Upper lobe of left lung (tissue), 6 donors: ENCODE data around the gene PHF20. TPM values are rescaled to one million over a fixed set of nuclear protein-coding genes. Genes with fewer than 3 reads are reported as not detected.
"Not testable (repeated sequence)": the region's sequence is repeated elsewhere in the genome, so short reads cannot be mapped to it uniquely, and the experiment has no call there.

Source experiments
- ATAC-seq, 2 donors: fragments of 200-7000 bp; cut with Tn5 transposase; one replicate each; pipeline ENCODE4 v1.9.1; 2022; ENCODE audit warnings: mild to moderate bottlenecking in 2 of 2, moderate library complexity in 2 of 2; ENCODE audit not compliant: low FRiP score in 2 of 2
- DNase-seq, 2 donors: peaks; one replicate each; pipeline ENCODE4 v3.0.0-alpha.2; 2019 to 2020
- H3K27ac ChIP-seq, 4 donors: fragments of 200-600 bp; sonication (generic); one replicate each; pipeline ENCODE4 v1.5.1; 2016 to 2019
- H3K27me3 ChIP-seq, 4 donors: fragments of 200-600 bp; sonication (generic); one replicate each; pipeline ENCODE4 v1.5.1; 2017 to 2019
- H3K36me3 ChIP-seq, 4 donors: fragments of 200-600 bp; sonication (generic); one replicate each; pipeline ENCODE4 v1.5.1; 2016 to 2019
- H3K4me1 ChIP-seq, 4 donors: fragments of 200-600 bp; sonication (generic); one replicate each; pipeline ENCODE4 v1.5.1; 2018 to 2019
- H3K4me3 ChIP-seq, 4 donors: fragments of 200-600 bp; sonication (generic); one replicate each; pipeline ENCODE4 v1.5.1; 2017 to 2019; ENCODE audit warnings: mild to moderate bottlenecking in 2 of 4, moderate library complexity in 1 of 4
- H3K9me3 ChIP-seq, 4 donors: fragments of 200-600 bp; sonication (generic); one replicate each; pipeline ENCODE4 v1.5.1; 2018 to 2019
- POLR2A ChIP-seq, 4 donors: fragments of 450-650 bp; IDR thresholded peaks; one replicate each; pipeline ENCODE4 v1.5.1; 2016 to 2017; ENCODE audit warnings: antibody characterized with exemption in 4 of 4, mild to moderate bottlenecking in 2 of 4
- POLR2AphosphoS5 ChIP-seq, 2 donors: sonication (generic); formaldehyde crosslinking; IDR thresholded peaks; one replicate each; pipeline ENCODE4 v1.5.1; 2017; ENCODE audit warnings: antibody characterized with exemption in 2 of 2
- WGBS, 2 donors: methylation state at CpG; one replicate each; pipeline ENCODE4 v1.1.5; 2017 to 2018; 5-methylcytosine and 5-hydroxymethylcytosine counted together
- small RNA-seq, 4 donors: library from RNA; depleted of rRNA; stranded (forward); fragments of <200 nt; gene quantifications; one replicate each; pipeline ENCODE3, GENCODE V24; 2016
- total RNA-seq, 6 donors: library from RNA; depleted of rRNA in 4 of 6; stranded (reverse); fragments of >200 nt in 4 of 6; gene quantifications; one replicate each; pipeline versions ENCODE4 v1.1.0 to v1.2.1, GENCODE V29; 2016 to 2021
- TF ChIP-seq, protein P1 (sequence below), 6 experiments: fragments of 450-650 bp in 4 of 6; fragments of 200-600 bp in 2 of 6; sonication (generic) in 2 of 6; IDR thresholded peaks; one replicate each; pipeline ENCODE4 v1.5.1; 2016 to 2019; ENCODE audit warnings: antibody characterized with exemption in 6 of 6
- donor health status: DM: no; HTN: no; CAD: no; lungs with moderate emphysema.
- donor health status: DM: no; HTN: yes; CAD: no; lungs with severe emphysema.

The PHF20 gene
- total RNA-seq, 6 donors from 2014 or later = 29.9 to 65.9 (median 42.5) TPM

GRCh38 chr20:35992713-35993335, 221.0 kb downstream of the PHF20 start:
- H3K36me3 ChIP-seq = no peaks in the 10 kb centered on the region
- TF ChIP-seq, protein P1, sequence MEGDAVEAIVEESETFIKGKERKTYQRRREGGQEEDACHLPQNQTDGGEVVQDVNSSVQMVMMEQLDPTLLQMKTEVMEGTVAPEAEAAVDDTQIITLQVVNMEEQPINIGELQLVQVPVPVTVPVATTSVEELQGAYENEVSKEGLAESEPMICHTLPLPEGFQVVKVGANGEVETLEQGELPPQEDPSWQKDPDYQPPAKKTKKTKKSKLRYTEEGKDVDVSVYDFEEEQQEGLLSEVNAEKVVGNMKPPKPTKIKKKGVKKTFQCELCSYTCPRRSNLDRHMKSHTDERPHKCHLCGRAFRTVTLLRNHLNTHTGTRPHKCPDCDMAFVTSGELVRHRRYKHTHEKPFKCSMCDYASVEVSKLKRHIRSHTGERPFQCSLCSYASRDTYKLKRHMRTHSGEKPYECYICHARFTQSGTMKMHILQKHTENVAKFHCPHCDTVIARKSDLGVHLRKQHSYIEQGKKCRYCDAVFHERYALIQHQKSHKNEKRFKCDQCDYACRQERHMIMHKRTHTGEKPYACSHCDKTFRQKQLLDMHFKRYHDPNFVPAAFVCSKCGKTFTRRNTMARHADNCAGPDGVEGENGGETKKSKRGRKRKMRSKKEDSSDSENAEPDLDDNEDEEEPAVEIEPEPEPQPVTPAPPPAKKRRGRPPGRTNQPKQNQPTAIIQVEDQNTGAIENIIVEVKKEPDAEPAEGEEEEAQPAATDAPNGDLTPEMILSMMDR (IDR thresholded peaks at IDR 0.05) = peak in 5 of 6 experiments; percentile 67 to 92 (median 71)
- TF ChIP-seq POLR2AphosphoS5 (IDR thresholded peaks at IDR 0.05) = no peak
- TF ChIP-seq POLR2A (IDR thresholded peaks at IDR 0.05) = no peak
- no peak overlapping the region for H3K27ac ChIP-seq
- no peaks in the 10 kb centered on the region for H3K9me3 ChIP-seq
- no peaks in the 10 kb centered on the region for H3K27me3 ChIP-seq
- H3K4me3 ChIP-seq = no peak overlapping the region
- WGBS, 2 donors = 1 to 2% methylated on average over 6 of the region's 6 CpGs
- peaks cover 0 to 11% (median 7%) of the 10 kb centered on the region in 4 donors for H3K4me1 ChIP-seq
- DNase-seq (peak in 1 of 2 donors; percentile 62), ATAC-seq (peak; percentile 84 to 89)

- Histone ChIP-seq H3K27me3 (no peaks in the 10 kb centered on the region), H3K4me1 (peaks cover 0 to 11% (median 7%) of the 10 kb centered on the region in 4 donors), H3K36me3 (no peaks in the 10 kb centered on the region), H3K9me3 (peaks cover 0 to 4% (median 0%) of the 10 kb centered on the region in 4 donors), H3K4me3 (no peak overlapping the region), H3K27ac (no peak overlapping the region)
- peak; percentile 79 to 88 for DNase-seq
- ATAC-seq = peak; percentile 91
- 0 to 3% methylated on average over 6 of the region's 6 CpGs for WGBS, 2 donors
- TF ChIP-seq, protein P1 (IDR thresholded peaks at IDR 0.05) = peak; percentile 78 to 89 (median 83)
- no peak for TF ChIP-seq POLR2AphosphoS5 (IDR thresholded peaks at IDR 0.05)
Observed at GRCh38 chr20:35994994-35995453, 223.2 kb downstream of the PHF20 start.

- not testable (repeated sequence) for H3K36me3 ChIP-seq, H3K9me3 ChIP-seq, H3K4me3 ChIP-seq, H3K27me3 ChIP-seq, H3K27ac ChIP-seq, DNase-seq, ATAC-seq
- peaks cover 0 to 11% (median 7%) of the 10 kb centered on the region in 4 donors for H3K4me1 ChIP-seq
- WGBS, 2 donors = 94 to 96% methylated on average over 8 of the region's 8 CpGs
Observed at GRCh38 chr20:35996492-35996891, 224.7 kb downstream of the PHF20 start.

Small RNAs within 50 kb of the gene (small RNA-seq; reads per million reads assigned to genes)
- gene COX7BP2 = 0 reads per million in 4 donors
- 0 reads per million in 4 donors for gene HIGD1AP16
- gene RF00019 = 0 reads per million in 4 donors
- gene RF00026 = 0 reads per million in 4 donors
- 0 to 0.06 (median 0) reads per million in 4 donors for gene RNU4-40P
- gene RNU6-937P = 0 reads per million in 4 donors

Other genes starting within 250 kb of the PHF20 start
- not detected for gene C20orf173, start 242.4 kb upstream of the PHF20 start, total RNA-seq
- 100 to 1,000 TPM; 115 to 223 (median 179) TPM for gene ERGIC3, start 229.9 kb upstream of the PHF20 start, total RNA-seq
- gene SPAG4, start 156.2 kb upstream of the PHF20 start, total RNA-seq = 10 to 100 TPM in 2 of 6 donors, 1 to 10 TPM in 4; 2.7 to 48.2 (median 4.8) TPM
- gene CPNE1, start 107.1 kb upstream of the PHF20 start, total RNA-seq = 100 to 1,000 TPM in 5 of 6 donors, 10 to 100 TPM in 1; 48.8 to 210 (median 177) TPM
- gene RBM12, start 107.1 kb upstream of the PHF20 start, total RNA-seq = 10 to 100 TPM; 14.1 to 64.9 (median 31.4) TPM
- 10 to 100 TPM; 16.2 to 90.1 (median 22.6) TPM for gene NFS1, start 72.7 kb upstream of the PHF20 start, total RNA-seq
- 100 to 1,000 TPM; 105 to 213 (median 134) TPM for gene ROMO1, start 72.6 kb upstream of the PHF20 start, total RNA-seq
- gene RBM39, start 29.8 kb upstream of the PHF20 start, total RNA-seq = 100 to 1,000 TPM; 220 to 925 (median 266) TPM
- 100 to 1,000 TPM in 2 of 6 donors, 10 to 100 TPM in 4; 51.1 to 143 (median 84.5) TPM for gene SCAND1, start 182.5 kb downstream of the PHF20 start, total RNA-seq
- 1 to 10 TPM in 5 of 6 donors, not detected in 1; 2.2 to 4.2 (median 3.7) TPM for gene CNBD2, start 196.6 kb downstream of the PHF20 start, total RNA-seq